H1 (cell line): ENCODE measurements around the gene NFYA. TPM values are rescaled to one million over a fixed set of nuclear protein-coding genes. Genes with fewer than 3 reads are reported as not detected.

Experiments
- CREB1 ChIP-seq: IDR thresholded peaks from 2 replicates; pipeline ENCODE4 v1.6.1; 2012; ENCODE audit warnings: inconsistent platforms
- SP4 ChIP-seq: IDR thresholded peaks from 2 replicates; pipeline ENCODE4 v1.6.1; 2012; ENCODE audit warnings: low read length, inconsistent platforms
- polyA plus RNA-seq, 7 experiments: library from polyadenylated mRNA; depleted of rRNA in 3 of 7; stranded (reverse) in 5 of 7; unstranded in 2 of 7; fragments of >200 nt in 5 of 7; fragments of 200-250 nt in 2 of 7; gene quantifications; 1 replicate in 5 of 7; 2 replicates in 1 of 7; 4 replicates in 1 of 7; pipeline versions ENCODE4 v1.2.1 to v1.2.3, GENCODE V29; 2011 to 2013; ENCODE audit warnings: missing spikeins in 2 of 7, mixed read lengths in 2 of 7
- total RNA-seq: library from RNA; stranded (reverse); fragmentation: NEBNext Ultra II Directional; extraction: Animal tissue kit (Norgen Biotek cat#: 25700); gene quantifications from 2 replicates; pipeline ENCODE4 v1.2.1, GENCODE V29; 2021
- TF ChIP-seq, protein P1 (sequence below), 3 experiments: IDR thresholded peaks; 1 replicate in 2 of 3; 2 replicates in 1 of 3; pipeline versions ENCODE4 v1.5.1 to v1.6.1; 2011; ENCODE audit warnings: low read length in 3 of 3, mild to moderate bottlenecking in 3 of 3, inconsistent platforms in 2 of 3, low read depth in 1 of 3, moderate library complexity in 1 of 3; ENCODE audit not compliant: insufficient read depth in 1 of 3; ENCODE audit errors: control extremely low read depth in 1 of 3
- TF ChIP-seq, protein P2 (sequence below): IDR thresholded peaks from 2 replicates; pipeline ENCODE4 v1.6.1; 2012; ENCODE audit warnings: low read length, inconsistent platforms

Gene NFYA
- total and polyA plus RNA-seq, 2 of the 8 experiments (the other 6 are each of a cell fraction or from before 2014, with no cell fraction given): 19.8 to 33.7 TPM

DNA sequence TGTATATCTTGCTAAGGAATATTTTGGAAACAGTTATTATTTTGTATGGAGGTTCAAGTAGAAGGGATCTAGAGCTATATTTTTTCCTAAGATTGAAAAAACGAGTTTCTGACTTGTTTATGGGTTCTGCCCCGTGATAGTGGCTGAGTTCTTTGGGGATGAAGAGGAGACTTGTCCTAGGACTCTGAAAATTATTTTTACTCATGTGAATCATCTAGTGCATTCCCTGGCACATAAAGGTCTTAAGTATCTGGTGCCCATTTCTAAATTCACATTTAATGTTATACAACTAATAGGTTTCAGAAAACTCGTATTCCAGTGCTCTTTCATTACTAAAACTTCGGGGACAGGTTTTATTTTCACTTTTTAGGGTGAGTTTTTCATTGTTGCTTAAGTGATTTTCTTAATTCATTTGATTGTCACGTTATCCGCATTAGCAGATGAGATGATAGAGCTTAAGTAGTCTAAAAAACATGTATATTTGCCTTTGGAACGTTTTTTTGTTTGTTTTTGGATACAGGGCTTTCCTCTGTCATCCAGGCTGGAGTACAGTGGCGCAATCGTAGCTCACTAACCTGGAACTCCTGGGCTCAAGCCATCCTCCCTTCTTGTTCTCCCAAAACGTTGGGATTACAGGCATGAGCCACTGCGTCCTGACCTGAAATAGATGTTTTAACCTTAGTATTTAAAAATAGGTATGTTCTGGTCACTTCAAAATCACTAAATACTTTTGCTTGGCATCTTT, 2.1 kb downstream of the NFYA start (continued):
- TF ChIP-seq, protein P1, sequence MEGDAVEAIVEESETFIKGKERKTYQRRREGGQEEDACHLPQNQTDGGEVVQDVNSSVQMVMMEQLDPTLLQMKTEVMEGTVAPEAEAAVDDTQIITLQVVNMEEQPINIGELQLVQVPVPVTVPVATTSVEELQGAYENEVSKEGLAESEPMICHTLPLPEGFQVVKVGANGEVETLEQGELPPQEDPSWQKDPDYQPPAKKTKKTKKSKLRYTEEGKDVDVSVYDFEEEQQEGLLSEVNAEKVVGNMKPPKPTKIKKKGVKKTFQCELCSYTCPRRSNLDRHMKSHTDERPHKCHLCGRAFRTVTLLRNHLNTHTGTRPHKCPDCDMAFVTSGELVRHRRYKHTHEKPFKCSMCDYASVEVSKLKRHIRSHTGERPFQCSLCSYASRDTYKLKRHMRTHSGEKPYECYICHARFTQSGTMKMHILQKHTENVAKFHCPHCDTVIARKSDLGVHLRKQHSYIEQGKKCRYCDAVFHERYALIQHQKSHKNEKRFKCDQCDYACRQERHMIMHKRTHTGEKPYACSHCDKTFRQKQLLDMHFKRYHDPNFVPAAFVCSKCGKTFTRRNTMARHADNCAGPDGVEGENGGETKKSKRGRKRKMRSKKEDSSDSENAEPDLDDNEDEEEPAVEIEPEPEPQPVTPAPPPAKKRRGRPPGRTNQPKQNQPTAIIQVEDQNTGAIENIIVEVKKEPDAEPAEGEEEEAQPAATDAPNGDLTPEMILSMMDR (IDR thresholded peaks at IDR 0.05; ENCODE audit: control extremely low read depth in 1 of 3, insufficient read depth in 1 of 3, low read depth in 1 of 3, low read length in 3 of 3): no peak
- TF ChIP-seq, protein P2, sequence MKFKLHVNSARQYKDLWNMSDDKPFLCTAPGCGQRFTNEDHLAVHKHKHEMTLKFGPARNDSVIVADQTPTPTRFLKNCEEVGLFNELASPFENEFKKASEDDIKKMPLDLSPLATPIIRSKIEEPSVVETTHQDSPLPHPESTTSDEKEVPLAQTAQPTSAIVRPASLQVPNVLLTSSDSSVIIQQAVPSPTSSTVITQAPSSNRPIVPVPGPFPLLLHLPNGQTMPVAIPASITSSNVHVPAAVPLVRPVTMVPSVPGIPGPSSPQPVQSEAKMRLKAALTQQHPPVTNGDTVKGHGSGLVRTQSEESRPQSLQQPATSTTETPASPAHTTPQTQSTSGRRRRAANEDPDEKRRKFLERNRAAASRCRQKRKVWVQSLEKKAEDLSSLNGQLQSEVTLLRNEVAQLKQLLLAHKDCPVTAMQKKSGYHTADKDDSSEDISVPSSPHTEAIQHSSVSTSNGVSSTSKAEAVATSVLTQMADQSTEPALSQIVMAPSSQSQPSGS: no peak
- TF ChIP-seq SP4 (no peak), CREB1 (no peak)
- TF ChIP-seq, all 59 proteins: peak for 0
